ENCODE data around the gene RAD51B. TPM values are rescaled to one million over a fixed set of nuclear protein-coding genes. Genes with fewer than 3 reads are reported as not detected.

Gene RAD51B
- total and polyA plus RNA-seq, 2 of the 13 experiments (the other 11 are each of a cell fraction or from before 2014, with no cell fraction given): 7.0 to 9.5 TPM

- no peak for TF ChIP-seq ETV6 (CRISPR knock-in tag; conservative IDR thresholded peaks at IDR 0.05)
- TF ChIP-seq MXD4 (CRISPR knock-in tag; IDR thresholded peaks at IDR 0.05): no peak
- TF ChIP-seq ZNF674 (CRISPR knock-in tag; IDR thresholded peaks at IDR 0.05; ENCODE audit: low read depth): no peak
- no peak for TF ChIP-seq ZNF644 (CRISPR knock-in tag; IDR thresholded peaks at IDR 0.05; ENCODE audit: low read depth)
- no peak for TF ChIP-seq RFXANK (CRISPR knock-in tag; IDR thresholded peaks at IDR 0.05)
- TF ChIP-seq, protein P1, sequence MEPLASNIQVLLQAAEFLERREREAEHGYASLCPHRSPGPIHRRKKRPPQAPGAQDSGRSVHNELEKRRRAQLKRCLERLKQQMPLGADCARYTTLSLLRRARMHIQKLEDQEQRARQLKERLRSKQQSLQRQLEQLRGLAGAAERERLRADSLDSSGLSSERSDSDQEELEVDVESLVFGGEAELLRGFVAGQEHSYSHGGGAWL (CRISPR knock-in tag; IDR thresholded peaks at IDR 0.05): no peak
- TF ChIP-seq NCOA5 (CRISPR knock-in tag; IDR thresholded peaks at IDR 0.05): no peak
- TF ChIP-seq SMAD9 (CRISPR knock-in tag; IDR thresholded peaks at IDR 0.05): no peak
- TF ChIP-seq ZBTB7A (CRISPR knock-in tag; IDR thresholded peaks at IDR 0.05): 0 out of 2 replicates have a peak, but pooled peaks have one; percentile 22
- no peak for TF ChIP-seq SOX13 (IDR thresholded peaks at IDR 0.05)
- TF ChIP-seq SOX13 (CRISPR knock-in tag; conservative IDR thresholded peaks at IDR 0.05 in 1 of 2, IDR thresholded peaks at IDR 0.05 in 1 of 2): no peak
- no peak for TF ChIP-seq ZNF841 (CRISPR knock-in tag; IDR thresholded peaks at IDR 0.05; ENCODE audit: borderline replicate concordance)
- TF ChIP-seq ZNF629 (CRISPR knock-in tag; conservative IDR thresholded peaks at IDR 0.05): peak; percentile 96
- no peak for TF ChIP-seq ZNF30 (CRISPR knock-in tag; IDR thresholded peaks at IDR 0.05)
- TF ChIP-seq SNAPC2 (CRISPR knock-in tag; IDR thresholded peaks at IDR 0.05): no peak
- no peak for TF ChIP-seq MAFG (CRISPR knock-in tag; IDR thresholded peaks at IDR 0.05)
- TF ChIP-seq FOXA3 (CRISPR knock-in tag; IDR thresholded peaks at IDR 0.05): no peak
- TF ChIP-seq HNRNPH1 (optimal IDR thresholded peaks at IDR 0.05; ENCODE audit: low read depth, low read length): no peak
- no peak for TF ChIP-seq SP4 (CRISPR knock-in tag; IDR thresholded peaks at IDR 0.05)
- TF ChIP-seq ZEB1 (IDR thresholded peaks at IDR 0.05; ENCODE audit: insufficient replicate concordance, low read depth): no peak
- no peak for TF ChIP-seq KLF6 (CRISPR knock-in tag; IDR thresholded peaks at IDR 0.05)
- TF ChIP-seq ARID3A (IDR thresholded peaks at IDR 0.05; ENCODE audit: low read depth, low read length): no peak
- TF ChIP-seq ZC3H13 (CRISPR knock-in tag; IDR thresholded peaks at IDR 0.05): no peak
- TF ChIP-seq TOPORS (CRISPR knock-in tag; IDR thresholded peaks at IDR 0.05): 0 out of 2 replicates have a peak, but pooled peaks have one; percentile 36
- no peak for TF ChIP-seq ATF1 (CRISPR knock-in tag; IDR thresholded peaks at IDR 0.05)
- TF ChIP-seq CBX5 (CRISPR knock-in tag; IDR thresholded peaks at IDR 0.05; ENCODE audit: borderline replicate concordance): no peak
- TF ChIP-seq, protein P2, sequence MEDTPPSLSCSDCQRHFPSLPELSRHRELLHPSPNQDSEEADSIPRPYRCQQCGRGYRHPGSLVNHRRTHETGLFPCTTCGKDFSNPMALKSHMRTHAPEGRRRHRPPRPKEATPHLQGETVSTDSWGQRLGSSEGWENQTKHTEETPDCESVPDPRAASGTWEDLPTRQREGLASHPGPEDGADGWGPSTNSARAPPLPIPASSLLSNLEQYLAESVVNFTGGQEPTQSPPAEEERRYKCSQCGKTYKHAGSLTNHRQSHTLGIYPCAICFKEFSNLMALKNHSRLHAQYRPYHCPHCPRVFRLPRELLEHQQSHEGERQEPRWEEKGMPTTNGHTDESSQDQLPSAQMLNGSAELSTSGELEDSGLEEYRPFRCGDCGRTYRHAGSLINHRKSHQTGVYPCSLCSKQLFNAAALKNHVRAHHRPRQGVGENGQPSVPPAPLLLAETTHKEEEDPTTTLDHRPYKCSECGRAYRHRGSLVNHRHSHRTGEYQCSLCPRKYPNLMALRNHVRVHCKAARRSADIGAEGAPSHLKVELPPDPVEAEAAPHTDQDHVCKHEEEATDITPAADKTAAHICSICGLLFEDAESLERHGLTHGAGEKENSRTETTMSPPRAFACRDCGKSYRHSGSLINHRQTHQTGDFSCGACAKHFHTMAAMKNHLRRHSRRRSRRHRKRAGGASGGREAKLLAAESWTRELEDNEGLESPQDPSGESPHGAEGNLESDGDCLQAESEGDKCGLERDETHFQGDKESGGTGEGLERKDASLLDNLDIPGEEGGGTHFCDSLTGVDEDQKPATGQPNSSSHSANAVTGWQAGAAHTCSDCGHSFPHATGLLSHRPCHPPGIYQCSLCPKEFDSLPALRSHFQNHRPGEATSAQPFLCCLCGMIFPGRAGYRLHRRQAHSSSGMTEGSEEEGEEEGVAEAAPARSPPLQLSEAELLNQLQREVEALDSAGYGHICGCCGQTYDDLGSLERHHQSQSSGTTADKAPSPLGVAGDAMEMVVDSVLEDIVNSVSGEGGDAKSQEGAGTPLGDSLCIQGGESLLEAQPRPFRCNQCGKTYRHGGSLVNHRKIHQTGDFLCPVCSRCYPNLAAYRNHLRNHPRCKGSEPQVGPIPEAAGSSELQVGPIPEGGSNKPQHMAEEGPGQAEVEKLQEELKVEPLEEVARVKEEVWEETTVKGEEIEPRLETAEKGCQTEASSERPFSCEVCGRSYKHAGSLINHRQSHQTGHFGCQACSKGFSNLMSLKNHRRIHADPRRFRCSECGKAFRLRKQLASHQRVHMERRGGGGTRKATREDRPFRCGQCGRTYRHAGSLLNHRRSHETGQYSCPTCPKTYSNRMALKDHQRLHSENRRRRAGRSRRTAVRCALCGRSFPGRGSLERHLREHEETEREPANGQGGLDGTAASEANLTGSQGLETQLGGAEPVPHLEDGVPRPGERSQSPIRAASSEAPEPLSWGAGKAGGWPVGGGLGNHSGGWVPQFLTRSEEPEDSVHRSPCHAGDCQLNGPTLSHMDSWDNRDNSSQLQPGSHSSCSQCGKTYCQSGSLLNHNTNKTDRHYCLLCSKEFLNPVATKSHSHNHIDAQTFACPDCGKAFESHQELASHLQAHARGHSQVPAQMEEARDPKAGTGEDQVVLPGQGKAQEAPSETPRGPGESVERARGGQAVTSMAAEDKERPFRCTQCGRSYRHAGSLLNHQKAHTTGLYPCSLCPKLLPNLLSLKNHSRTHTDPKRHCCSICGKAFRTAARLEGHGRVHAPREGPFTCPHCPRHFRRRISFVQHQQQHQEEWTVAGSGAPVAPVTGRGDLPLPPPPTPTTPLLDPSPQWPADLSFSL (CRISPR knock-in tag; IDR thresholded peaks at IDR 0.05): no peak
These were observed 935.4 kb downstream of the RAD51B start (continued) for GRCh38 chr14:68755016-68755353.

All from HepG2 (cell line).